Left cardiac atrium (tissue), 4 donors: ENCODE data around the gene TRIML2. TPM values are rescaled to one million over a fixed set of nuclear protein-coding genes. Genes with fewer than 3 reads are reported as not detected.
"Not testable (repeated sequence)": the region's sequence is repeated elsewhere in the genome, so short reads cannot be mapped to it uniquely, and the experiment has no call there.

Experiments used
- ATAC-seq, 2 donors: fragments of 200-7000 bp; cut with Tn5 transposase; one replicate each; pipeline ENCODE4 v1.9.1; 2020; ENCODE audit warnings: mild to moderate bottlenecking in 2 of 2, moderate library complexity in 2 of 2
- DNase-seq: peaks from one replicate; pipeline ENCODE4 v3.0.0-alpha.2; 2020
- intact Hi-C, 2 donors: fragments of 100-400 bp; cut with DNase I; formaldehyde crosslinking; loops; one replicate each; pipeline versions ENCODE4 v1.14.1 to v1.15.1; 2022 to 2023
- total RNA-seq, 2 donors: library from RNA; stranded (reverse); fragmentation: NEBNext Ultra II Directional; extraction: Animal tissue kit (Norgen Biotek cat#: 25700); gene quantifications; one replicate each; pipeline ENCODE4 v1.2.1, GENCODE V29; 2021
- donor health status: DM: no; HTN: yes; CAD: no.
- donor health status: DM: no; HTN: yes; CAD: no; lungs with severe emphysema.
- donor health status: DM: yes; HTN: yes; CAD: no.
- donor health status: Dilated cardiomyopathy.

The TRIML2 gene
- total RNA-seq, 2 donors from 2014 or later = not detected

DNA sequence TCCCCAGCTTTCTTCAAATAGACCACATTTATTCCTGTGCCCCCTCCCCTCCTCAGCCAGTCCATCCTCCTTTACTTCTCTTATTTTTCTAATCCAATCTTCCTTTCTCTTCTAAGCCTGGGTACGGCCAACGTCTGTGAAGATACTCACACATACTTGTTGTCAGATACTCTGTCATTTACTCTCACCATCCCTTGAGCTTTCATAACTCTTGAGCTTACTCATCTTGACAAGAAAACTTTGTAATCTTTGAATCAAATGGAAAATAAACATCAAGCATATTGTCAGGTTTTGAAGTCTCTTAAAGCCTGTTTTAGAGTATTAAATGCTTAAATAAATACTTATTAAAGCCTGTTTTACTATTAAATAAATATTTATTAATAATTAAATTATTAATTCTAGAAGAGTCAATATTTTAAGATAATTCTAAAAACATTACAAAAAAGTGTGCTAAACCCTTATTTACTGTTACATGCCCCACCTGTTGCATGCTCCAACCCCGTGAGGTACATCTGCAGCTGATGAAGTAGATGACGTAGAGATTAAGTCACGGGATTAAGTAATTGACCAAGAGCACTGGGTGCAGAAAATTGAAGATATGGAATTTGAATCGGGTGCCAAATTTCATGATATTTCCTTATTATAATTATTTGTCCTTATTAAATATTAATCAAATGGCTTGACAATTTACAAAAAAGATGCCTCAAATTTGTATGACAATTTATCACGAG lies 1.5 kb upstream of the TRIML2 start:
- no peak for ATAC-seq
- no peak for DNase-seq
- intact Hi-C loops = no loop called here

DNA sequence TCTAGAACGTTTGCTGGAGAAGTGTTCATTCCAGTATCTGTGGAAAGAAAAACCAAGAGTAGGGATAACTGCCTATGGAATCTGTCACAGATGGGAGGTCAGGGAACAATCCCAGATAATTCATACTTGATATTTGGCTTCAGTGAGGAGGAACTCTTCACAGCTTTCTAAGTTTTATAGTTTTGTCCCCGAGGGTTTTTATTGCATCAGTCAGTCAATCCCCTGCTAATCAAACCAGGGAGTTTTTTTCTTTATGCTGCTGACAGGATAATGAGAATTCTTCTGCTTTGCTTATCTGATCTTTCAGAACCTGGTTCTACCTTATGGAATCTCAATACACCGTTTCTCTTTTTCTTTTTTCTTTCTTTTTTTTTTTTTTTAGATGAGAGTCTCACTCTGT lies 633 bp upstream of the TRIML2 start:
- no peak for ATAC-seq
- no peak for DNase-seq
- intact Hi-C loops = no loop called here

DNA sequence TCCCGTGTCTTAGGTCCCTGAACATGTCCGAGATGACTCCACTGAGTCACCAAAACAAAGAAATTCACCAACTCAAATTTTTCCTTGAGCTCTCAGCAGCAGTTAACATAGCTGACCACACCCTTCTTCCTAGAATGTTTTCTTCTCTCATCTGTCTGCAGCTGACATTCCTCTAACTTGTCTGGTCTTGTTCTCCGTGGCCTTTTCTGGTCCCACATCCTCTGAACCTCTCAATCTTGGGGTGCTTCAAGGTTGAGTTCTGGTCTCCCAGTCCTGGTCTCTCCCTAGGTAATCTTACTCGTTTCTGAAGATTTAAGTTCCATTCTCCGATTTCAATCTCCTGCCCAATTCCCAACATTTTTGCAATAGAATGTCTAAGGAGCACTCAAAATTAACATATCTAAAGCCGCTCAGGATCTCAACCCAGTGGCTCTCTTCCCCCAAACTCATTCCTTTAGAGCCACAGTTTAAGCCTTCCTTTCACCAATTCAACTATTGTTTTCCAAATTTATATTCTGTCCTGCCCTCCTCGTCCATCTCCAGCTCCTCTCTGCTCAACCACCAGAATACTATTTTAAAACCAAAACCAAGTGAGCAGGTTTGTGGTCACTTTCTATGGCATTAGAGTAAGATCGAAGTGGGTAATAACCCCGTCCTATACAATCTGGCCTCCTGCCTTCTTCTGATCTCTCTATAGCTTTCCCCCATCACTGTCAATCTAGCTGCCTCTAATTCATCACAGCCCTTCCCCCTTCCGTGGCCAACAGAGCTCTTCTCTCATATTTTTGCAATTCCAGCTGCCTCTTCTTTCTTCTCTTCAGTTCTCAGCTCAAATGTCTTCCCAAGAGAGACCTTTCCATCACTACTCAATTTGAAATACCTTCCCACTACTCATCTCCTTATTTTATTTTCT lies 1.2 kb downstream of the TRIML2 start:
- no peak for DNase-seq
- ATAC-seq = no peak

DNA sequence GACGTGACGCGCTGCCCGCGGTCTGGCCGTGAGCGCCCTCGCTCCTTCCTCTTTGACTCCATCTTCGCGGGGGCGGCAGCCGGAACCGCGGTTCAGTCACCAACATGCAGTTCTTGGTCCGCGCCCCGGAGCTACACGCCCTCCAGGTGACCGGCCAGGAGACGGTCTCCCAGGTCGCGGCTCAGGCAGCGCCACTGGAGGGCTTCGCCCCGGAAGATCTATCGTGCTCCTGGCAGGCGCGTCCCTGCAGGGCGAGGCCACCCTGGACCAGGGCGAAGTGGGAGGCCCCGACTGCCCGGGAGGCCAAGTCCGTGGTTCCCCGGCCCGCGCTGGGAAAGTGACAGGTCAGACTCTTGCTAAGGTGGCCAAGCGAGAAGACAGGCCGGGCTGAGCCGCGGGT lies 2.9 kb downstream of the TRIML2 start:
- ATAC-seq (no peak), DNase-seq (no peak)
- intact Hi-C loops = no loop called here

More for the DNA sequence above, 1.2 kb downstream of the TRIML2 start:
- intact Hi-C loops = no loop called here

DNA sequence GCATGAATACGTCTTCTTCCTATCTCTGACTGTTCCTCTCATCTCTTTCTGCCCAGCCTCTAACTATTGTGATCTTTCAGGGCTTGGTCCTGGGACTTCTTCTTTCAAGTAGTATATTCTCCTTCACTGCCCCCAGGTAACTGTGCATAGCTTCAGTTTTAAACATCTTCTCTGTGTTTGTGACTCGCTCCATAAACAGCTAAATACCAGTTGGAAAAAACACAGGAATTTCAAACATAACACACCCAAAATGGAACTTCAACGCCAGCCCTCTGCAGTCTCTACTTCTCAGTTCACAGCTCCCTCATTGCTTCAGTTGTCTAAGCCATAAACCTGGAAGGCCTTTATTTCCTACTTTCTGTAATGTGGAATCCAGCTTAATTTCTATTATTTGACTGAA lies 16.6 kb downstream of the TRIML2 start:
- DNase-seq (no peak), ATAC-seq (no peak)
- intact Hi-C loops = no loop called here

DNA sequence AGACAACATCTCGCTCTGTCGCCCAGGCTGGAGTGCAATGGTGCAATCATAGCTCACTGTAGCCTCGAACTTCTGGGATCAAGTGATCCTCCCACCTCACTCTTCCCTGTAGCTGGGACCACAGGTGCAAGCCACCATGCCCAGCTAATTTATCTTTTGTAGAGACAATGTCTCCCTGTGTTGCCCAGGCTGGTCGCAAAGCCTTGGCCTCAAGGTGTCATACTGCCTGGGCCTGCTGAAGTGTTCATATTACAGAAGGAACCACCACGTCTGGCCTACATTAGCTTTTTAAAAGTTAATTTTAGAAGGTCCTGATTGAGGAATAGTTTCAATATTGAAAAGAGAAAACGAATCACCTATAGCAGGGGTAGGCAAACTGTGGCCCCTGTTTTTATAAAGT lies 22.5 kb downstream of the TRIML2 start:
- ATAC-seq (no peak), DNase-seq (no peak)
- intact Hi-C loops = no loop called here

DNA sequence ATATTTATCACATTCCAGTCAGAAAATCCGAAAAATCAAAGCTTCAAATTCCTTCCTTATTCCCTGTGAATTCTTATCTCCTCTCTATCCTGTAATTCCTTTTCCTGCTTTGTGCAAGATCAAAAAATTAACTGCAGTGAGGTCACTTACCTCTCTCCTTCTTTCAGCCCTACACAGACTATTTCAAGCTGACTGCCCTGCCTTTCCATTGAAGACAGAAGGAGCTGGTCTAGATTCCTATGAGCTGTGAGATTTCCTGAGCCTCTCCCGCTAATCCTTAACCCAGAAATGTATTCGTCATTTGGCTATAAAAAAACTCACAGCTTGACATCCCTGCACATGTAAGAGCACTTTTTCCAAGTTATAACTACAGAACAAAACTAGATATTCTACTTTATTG lies 26.6 kb downstream of the TRIML2 start:
- intact Hi-C loops = no loop called here
- DNase-seq (no peak), ATAC-seq (no peak)

DNA sequence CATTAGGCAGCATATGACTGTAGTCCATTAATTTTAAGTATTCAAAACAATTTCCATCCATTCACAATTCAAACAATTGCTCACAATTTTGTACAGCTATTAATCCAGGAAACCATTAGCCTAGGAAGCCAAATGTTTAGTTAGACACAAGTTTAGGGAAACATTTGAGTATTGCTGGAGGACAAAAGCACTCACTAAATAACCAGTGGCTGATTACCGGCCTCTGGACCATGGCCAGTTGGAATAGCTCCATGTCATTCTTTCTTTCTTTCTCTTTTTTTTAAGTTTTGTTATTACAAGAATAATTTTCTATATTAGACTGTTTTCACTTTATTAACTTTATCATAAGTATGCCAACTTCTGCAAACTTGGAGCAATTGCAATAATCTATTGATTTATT lies 31.3 kb downstream of the TRIML2 start:
- DNase-seq (no peak), ATAC-seq (no peak)
- intact Hi-C loops = no loop called here

DNA sequence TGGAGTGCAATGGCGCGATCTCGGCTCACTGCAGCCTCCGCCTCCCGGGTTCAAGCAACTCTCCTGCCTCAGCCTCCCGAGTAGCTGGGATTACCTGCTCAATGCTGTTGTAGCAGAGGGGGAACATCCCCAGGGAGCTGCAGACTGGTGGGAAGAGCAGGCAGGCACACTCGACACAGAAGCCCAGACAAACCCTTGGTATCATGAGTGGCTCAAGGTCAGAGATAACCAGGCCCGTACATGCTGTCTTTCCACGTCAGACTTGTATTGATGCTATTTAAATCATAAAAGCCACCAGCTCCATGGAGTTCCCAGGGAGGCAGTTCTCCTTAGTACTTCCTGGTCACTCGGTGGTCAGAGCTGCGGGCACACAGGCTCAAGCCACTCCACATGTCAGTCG lies 33.2 kb downstream of the TRIML2 start:
- intact Hi-C loops = no loop called here
- DNase-seq (no peak), ATAC-seq (no peak)

DNA sequence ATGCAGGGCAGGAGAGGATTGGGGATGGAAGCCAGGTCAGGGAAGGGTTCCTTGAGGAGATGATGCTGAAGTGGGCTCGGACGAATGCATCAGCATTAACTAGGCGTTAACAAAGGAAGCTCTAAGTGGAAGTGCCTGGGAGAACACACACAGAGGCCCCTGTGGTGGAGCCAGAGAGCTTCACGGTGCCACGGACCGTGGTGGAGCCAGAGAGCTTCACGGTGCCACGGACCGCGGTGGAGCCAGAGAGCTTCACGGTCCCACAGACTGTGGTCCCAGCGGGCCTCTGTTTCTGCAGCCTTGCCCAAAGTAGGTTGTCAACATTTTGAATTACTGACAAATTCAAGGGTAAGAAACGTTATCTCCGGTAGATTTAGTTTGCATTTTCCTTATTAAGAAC lies 48.3 kb downstream of the TRIML2 start:
- ATAC-seq (no peak), DNase-seq (no peak)
- intact Hi-C loops = no loop called here

DNA sequence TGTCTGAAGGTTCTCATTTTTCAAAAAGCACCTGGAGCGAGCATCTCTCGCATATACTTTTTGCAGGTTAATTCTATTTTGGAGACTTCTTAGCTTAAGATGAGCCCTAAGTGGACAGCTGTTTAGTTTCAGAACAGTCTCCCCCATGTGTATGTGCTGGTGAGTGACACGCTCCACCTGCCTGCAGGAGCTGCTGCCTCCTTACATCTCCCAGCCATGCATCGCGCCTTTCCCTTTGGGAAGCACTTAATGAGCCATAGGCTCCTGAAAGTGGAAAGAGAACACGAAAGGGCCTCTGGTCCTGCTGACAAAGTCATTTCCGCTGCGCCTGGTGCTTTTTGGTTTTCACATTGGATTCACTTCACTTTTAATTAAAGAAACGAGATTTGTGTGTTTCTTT lies 56.1 kb downstream of the TRIML2 start:
- intact Hi-C loops = no loop called here
- DNase-seq (no peak), ATAC-seq (no peak)

DNA sequence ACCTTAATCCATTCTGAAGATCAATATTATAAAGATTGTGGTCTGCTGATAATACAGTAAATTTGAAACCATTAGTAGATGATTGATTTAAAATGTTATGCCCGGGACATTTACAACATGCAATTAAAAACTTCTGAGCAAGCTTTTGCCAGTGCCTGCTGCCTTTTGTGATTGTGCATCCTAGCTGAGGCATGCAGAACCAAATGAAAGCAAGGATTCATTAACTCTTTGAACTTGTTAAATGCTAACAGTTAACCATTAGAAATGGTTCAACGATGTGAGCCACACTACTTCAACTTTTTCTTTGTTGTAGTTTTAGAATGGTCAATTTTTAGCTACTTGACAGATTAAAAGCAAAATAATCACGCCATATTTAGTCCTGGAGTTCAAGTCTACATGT lies 62.7 kb downstream of the TRIML2 start:
- ATAC-seq (no peak), DNase-seq (no peak)
- intact Hi-C loops = no loop called here

DNA sequence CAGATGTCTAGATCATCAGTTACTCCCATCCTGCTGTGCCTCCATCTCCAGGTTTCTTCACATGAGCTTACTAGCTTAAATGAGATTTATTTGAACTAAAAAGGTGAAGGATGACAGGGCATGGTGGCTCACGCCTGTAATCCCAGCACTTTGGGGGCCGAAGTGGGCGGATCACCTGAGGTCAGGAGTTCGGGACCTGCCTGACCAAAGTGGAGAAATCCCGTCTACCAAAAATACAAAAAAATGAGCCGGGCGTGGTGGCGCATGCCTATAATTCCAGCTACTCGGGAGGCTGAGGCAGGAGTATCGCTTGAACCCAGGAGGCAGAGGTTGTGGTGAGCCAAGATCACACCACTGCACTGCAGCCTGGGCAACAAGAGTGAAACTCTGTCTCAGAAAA lies 63.9 kb downstream of the TRIML2 start:
- DNase-seq, ATAC-seq, intact Hi-C loops: not testable (repeated sequence)

DNA sequence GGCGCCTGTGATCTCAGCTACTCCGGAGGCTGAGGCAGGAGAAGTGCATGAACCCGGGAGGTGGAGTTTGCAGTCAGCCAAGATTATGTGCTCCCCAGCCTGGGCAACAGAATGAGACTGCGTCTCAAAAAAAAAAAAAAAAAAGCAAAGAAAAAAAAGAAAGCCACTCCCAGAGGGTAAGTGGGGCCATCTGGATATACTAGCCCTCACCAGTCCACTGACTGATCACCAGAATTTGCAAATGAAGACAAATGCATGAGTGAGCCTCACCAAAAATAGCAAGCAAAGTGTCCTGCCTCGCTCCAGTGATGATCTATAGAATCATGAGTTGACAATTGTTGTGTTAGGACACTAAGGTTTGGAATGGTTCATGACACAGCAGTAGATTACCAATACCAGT lies 66.2 kb downstream of the TRIML2 start:
- DNase-seq (no peak), ATAC-seq (no peak)
- intact Hi-C loops = no loop called here

DNA sequence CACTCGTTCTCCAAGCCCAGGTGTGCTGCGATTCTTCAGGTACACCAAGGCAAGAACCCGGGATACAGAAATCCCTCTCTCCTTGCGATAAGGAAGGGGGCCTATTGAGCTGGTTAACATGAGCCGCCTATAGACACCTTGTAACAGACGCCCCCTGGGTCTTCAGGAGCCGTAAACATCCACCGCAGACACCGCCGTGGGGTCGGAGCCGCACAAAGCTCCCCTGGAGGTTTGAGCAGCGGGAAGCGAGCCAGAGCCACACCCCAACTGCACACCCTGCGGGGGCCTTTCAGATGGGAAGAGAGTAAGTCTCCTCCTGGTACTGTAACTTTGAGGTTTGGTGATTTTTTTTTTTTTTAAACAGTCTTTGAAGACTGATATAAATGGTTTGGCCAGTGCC lies 67.2 kb downstream of the TRIML2 start:
- DNase-seq (no peak), ATAC-seq (no peak)
- intact Hi-C loops = no loop called here

DNA sequence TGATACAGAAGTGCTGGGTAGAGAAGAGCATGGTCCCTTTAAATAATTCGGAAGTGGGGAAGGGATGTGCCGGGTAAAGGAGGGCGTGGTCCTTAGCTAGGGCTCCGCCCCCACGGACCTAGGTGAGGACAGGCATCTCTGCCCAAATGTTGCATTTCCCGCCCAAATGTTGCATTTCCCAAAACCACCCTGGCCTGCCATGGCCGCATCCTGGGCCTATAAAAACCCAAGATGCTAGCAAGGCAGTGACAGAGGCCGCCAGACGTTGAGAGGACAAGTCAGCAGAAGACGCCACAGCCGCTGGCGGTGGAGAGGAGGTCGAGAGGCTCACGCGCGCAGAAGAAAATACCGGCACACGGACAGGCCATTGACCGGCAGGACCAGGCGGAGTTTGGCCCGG lies 67.7 kb downstream of the TRIML2 start:
- intact Hi-C loops = no loop called here
- no peak for ATAC-seq
- DNase-seq = no peak

Other genes starting within 250 kb of the TRIML2 start
- not detected for gene ZFP42, start 113.8 kb downstream of the TRIML2 start, total RNA-seq
- not detected for gene TRIML1, start 29.8 kb upstream of the TRIML2 start, total RNA-seq